ENCODE data around the gene DOCK4.

GRCh38 chr7:112220877-112221434, 14.8 kb upstream of the DOCK4 start:
- no peak for TF ChIP-seq EZH2phosphoT487 (IDR thresholded peaks at IDR 0.05; ENCODE audit: insufficient read depth, low read depth)
- TF ChIP-seq EZH2 (IDR thresholded peaks at IDR 0.05; ENCODE audit: insufficient read depth, poor library complexity, severe bottlenecking): no peak
